ENCODE data around the gene IP6K1.
"Not testable (repeated sequence)": the region's sequence is repeated elsewhere in the genome, so short reads cannot be mapped to it uniquely, and the experiment has no call there.

IP6K1 gene

GRCh38 chr3:49769286-49769915, 16.9 kb downstream of the IP6K1 start:
- H3K36me3 ChIP-seq (ENCODE audit: control insufficient read depth, insufficient read depth, low read length) = peaks cover 7% of the 10 kb centered on the region
- H3K4me1 ChIP-seq (ENCODE audit: control insufficient read depth, insufficient read depth, low read length, poor library complexity, severe bottlenecking) = no peaks in the 10 kb centered on the region
- no peaks in the 10 kb centered on the region for H3K27me3 ChIP-seq (replicated peaks; ENCODE audit: control insufficient read depth, insufficient read depth, low read length, poor library complexity, severe bottlenecking)
- no peak for DNase-seq
- H3K27ac ChIP-seq (ENCODE audit: insufficient read depth, low read length, poor library complexity, severe bottlenecking) = no peak overlapping the region
- no peaks in the 10 kb centered on the region for H3K9me3 ChIP-seq (ENCODE audit: control insufficient read depth, low read length)
- H3K4me3 ChIP-seq (ENCODE audit: insufficient read depth, low read depth, low read length, poor library complexity, severe bottlenecking) = no peak overlapping the region

- no peak for DNase-seq
- no peaks in the 10 kb centered on the region for H3K27me3 ChIP-seq (replicated peaks; ENCODE audit: control insufficient read depth, insufficient read depth, low read length, poor library complexity, severe bottlenecking)
- H3K4me1 ChIP-seq (ENCODE audit: control insufficient read depth, insufficient read depth, low read length, poor library complexity, severe bottlenecking) = no peaks in the 10 kb centered on the region
- no peak overlapping the region for H3K4me3 ChIP-seq (ENCODE audit: insufficient read depth, low read depth, low read length, poor library complexity, severe bottlenecking)
- no peak overlapping the region for H3K27ac ChIP-seq (ENCODE audit: insufficient read depth, low read length, poor library complexity, severe bottlenecking)
- no peaks in the 10 kb centered on the region for H3K36me3 ChIP-seq (ENCODE audit: control insufficient read depth, insufficient read depth, low read length)
- H3K9me3 ChIP-seq (ENCODE audit: control insufficient read depth, low read length) = no peaks in the 10 kb centered on the region
These were observed 22.4 kb downstream of the IP6K1 start for GRCh38 chr3:49763981-49764380.

- Histone ChIP-seq H3K27ac (ENCODE audit: insufficient read depth, low read length, poor library complexity, severe bottlenecking) (no peak overlapping the region), H3K27me3 (replicated peaks; ENCODE audit: control insufficient read depth, insufficient read depth, low read length, poor library complexity, severe bottlenecking) (no peaks in the 10 kb centered on the region), H3K36me3 (ENCODE audit: control insufficient read depth, insufficient read depth, low read length) (no peaks in the 10 kb centered on the region), H3K9me3 (ENCODE audit: control insufficient read depth, low read length) (no peaks in the 10 kb centered on the region), H3K4me1 (ENCODE audit: control insufficient read depth, insufficient read depth, low read length, poor library complexity, severe bottlenecking) (no peaks in the 10 kb centered on the region), H3K4me3 (ENCODE audit: insufficient read depth, low read depth, low read length, poor library complexity, severe bottlenecking) (no peak overlapping the region)
- DNase-seq = no peak
These were observed 24.7 kb downstream of the IP6K1 start for GRCh38 chr3:49761661-49762060.

GRCh38 chr3:49759226-49759625, 27.1 kb downstream of the IP6K1 start:
- no peaks in the 10 kb centered on the region for H3K4me1 ChIP-seq (ENCODE audit: control insufficient read depth, insufficient read depth, low read length, poor library complexity, severe bottlenecking)
- no peaks in the 10 kb centered on the region for H3K36me3 ChIP-seq (ENCODE audit: control insufficient read depth, insufficient read depth, low read length)
- H3K27ac ChIP-seq (ENCODE audit: insufficient read depth, low read length, poor library complexity, severe bottlenecking) = no peak overlapping the region
- no peaks in the 10 kb centered on the region for H3K27me3 ChIP-seq (replicated peaks; ENCODE audit: control insufficient read depth, insufficient read depth, low read length, poor library complexity, severe bottlenecking)
- H3K4me3 ChIP-seq (ENCODE audit: insufficient read depth, low read depth, low read length, poor library complexity, severe bottlenecking) = no peak overlapping the region
- no peaks in the 10 kb centered on the region for H3K9me3 ChIP-seq (ENCODE audit: control insufficient read depth, low read length)
- no peak for DNase-seq

GRCh38 chr3:49757197-49757596, 29.1 kb downstream of the IP6K1 start:
- Histone ChIP-seq H3K27ac (ENCODE audit: insufficient read depth, low read length, poor library complexity, severe bottlenecking) (no peak overlapping the region), H3K4me1 (ENCODE audit: control insufficient read depth, insufficient read depth, low read length, poor library complexity, severe bottlenecking) (no peaks in the 10 kb centered on the region), H3K4me3 (ENCODE audit: insufficient read depth, low read depth, low read length, poor library complexity, severe bottlenecking) (no peak overlapping the region), H3K27me3 (replicated peaks; ENCODE audit: control insufficient read depth, insufficient read depth, low read length, poor library complexity, severe bottlenecking) (no peaks in the 10 kb centered on the region), H3K9me3 (ENCODE audit: control insufficient read depth, low read length) (no peaks in the 10 kb centered on the region), H3K36me3 (ENCODE audit: control insufficient read depth, insufficient read depth, low read length) (no peaks in the 10 kb centered on the region)
- DNase-seq = no peak

GRCh38 chr3:49756036-49756435, 30.3 kb downstream of the IP6K1 start:
- Histone ChIP-seq H3K9me3 (ENCODE audit: control insufficient read depth, low read length) (no peaks in the 10 kb centered on the region), H3K4me3 (ENCODE audit: insufficient read depth, low read depth, low read length, poor library complexity, severe bottlenecking) (no peak overlapping the region), H3K27me3 (replicated peaks; ENCODE audit: control insufficient read depth, insufficient read depth, low read length, poor library complexity, severe bottlenecking) (no peaks in the 10 kb centered on the region), H3K36me3 (ENCODE audit: control insufficient read depth, insufficient read depth, low read length) (no peaks in the 10 kb centered on the region), H3K4me1 (ENCODE audit: control insufficient read depth, insufficient read depth, low read length, poor library complexity, severe bottlenecking) (no peaks in the 10 kb centered on the region), H3K27ac (ENCODE audit: insufficient read depth, low read length, poor library complexity, severe bottlenecking) (no peak overlapping the region)
- DNase-seq = no peak

GRCh38 chr3:49754536-49754935, 31.8 kb downstream of the IP6K1 start:
- Histone ChIP-seq H3K36me3 (ENCODE audit: control insufficient read depth, insufficient read depth, low read length) (no peaks in the 10 kb centered on the region), H3K27me3 (replicated peaks; ENCODE audit: control insufficient read depth, insufficient read depth, low read length, poor library complexity, severe bottlenecking) (no peaks in the 10 kb centered on the region), H3K4me1 (ENCODE audit: control insufficient read depth, insufficient read depth, low read length, poor library complexity, severe bottlenecking) (no peaks in the 10 kb centered on the region), H3K4me3 (ENCODE audit: insufficient read depth, low read depth, low read length, poor library complexity, severe bottlenecking) (no peak overlapping the region), H3K27ac (ENCODE audit: insufficient read depth, low read length, poor library complexity, severe bottlenecking) (no peak overlapping the region), H3K9me3 (ENCODE audit: control insufficient read depth, low read length) (no peaks in the 10 kb centered on the region)
- no peak for DNase-seq

- Histone ChIP-seq H3K4me1 (ENCODE audit: control insufficient read depth, insufficient read depth, low read length, poor library complexity, severe bottlenecking) (no peaks in the 10 kb centered on the region), H3K9me3 (ENCODE audit: control insufficient read depth, low read length) (no peaks in the 10 kb centered on the region), H3K36me3 (ENCODE audit: control insufficient read depth, insufficient read depth, low read length) (peaks cover 21% of the 10 kb centered on the region), H3K4me3 (ENCODE audit: insufficient read depth, low read depth, low read length, poor library complexity, severe bottlenecking) (no peak overlapping the region), H3K27ac (ENCODE audit: insufficient read depth, low read length, poor library complexity, severe bottlenecking) (no peak overlapping the region), H3K27me3 (replicated peaks; ENCODE audit: control insufficient read depth, insufficient read depth, low read length, poor library complexity, severe bottlenecking) (no peaks in the 10 kb centered on the region)
- no peak for DNase-seq
These were observed 34.8 kb downstream of the IP6K1 start for GRCh38 chr3:49751501-49751900.

- Histone ChIP-seq H3K9me3 (ENCODE audit: control insufficient read depth, low read length) (no peaks in the 10 kb centered on the region), H3K4me3 (ENCODE audit: insufficient read depth, low read depth, low read length, poor library complexity, severe bottlenecking) (no peak overlapping the region), H3K4me1 (ENCODE audit: control insufficient read depth, insufficient read depth, low read length, poor library complexity, severe bottlenecking) (no peaks in the 10 kb centered on the region), H3K27me3 (replicated peaks; ENCODE audit: control insufficient read depth, insufficient read depth, low read length, poor library complexity, severe bottlenecking) (no peaks in the 10 kb centered on the region), H3K27ac (ENCODE audit: insufficient read depth, low read length, poor library complexity, severe bottlenecking) (no peak overlapping the region), H3K36me3 (ENCODE audit: control insufficient read depth, insufficient read depth, low read length) (peaks cover 25% of the 10 kb centered on the region)
- no peak for DNase-seq
These were observed 36.3 kb downstream of the IP6K1 start for GRCh38 chr3:49750056-49750455.

- not testable (repeated sequence) for H3K4me1 ChIP-seq (ENCODE audit: control insufficient read depth, insufficient read depth, low read length, poor library complexity, severe bottlenecking); DNase-seq; H3K4me3 ChIP-seq (ENCODE audit: insufficient read depth, low read depth, low read length, poor library complexity, severe bottlenecking); H3K27me3 ChIP-seq (replicated peaks; ENCODE audit: control insufficient read depth, insufficient read depth, low read length, poor library complexity, severe bottlenecking); H3K9me3 ChIP-seq (ENCODE audit: control insufficient read depth, low read length); H3K27ac ChIP-seq (ENCODE audit: insufficient read depth, low read length, poor library complexity, severe bottlenecking)
- H3K36me3 ChIP-seq (ENCODE audit: control insufficient read depth, insufficient read depth, low read length) = peaks cover 25% of the 10 kb centered on the region
These were observed 37.5 kb downstream of the IP6K1 start for GRCh38 chr3:49748874-49749273.

All from effector memory CD4-positive, alpha-beta T cell (primary cell).